ENCODE data around the gene MAT2B. TPM values are rescaled to one million over a fixed set of nuclear protein-coding genes. Genes with fewer than 3 reads are reported as not detected.

The MAT2B gene
- total RNA-seq, result 10 to 100 TPM; 55.5 to 70.4 TPM
- total RNA-seq, result 87.4 to 137 reads per million in 2 donors

DNA sequence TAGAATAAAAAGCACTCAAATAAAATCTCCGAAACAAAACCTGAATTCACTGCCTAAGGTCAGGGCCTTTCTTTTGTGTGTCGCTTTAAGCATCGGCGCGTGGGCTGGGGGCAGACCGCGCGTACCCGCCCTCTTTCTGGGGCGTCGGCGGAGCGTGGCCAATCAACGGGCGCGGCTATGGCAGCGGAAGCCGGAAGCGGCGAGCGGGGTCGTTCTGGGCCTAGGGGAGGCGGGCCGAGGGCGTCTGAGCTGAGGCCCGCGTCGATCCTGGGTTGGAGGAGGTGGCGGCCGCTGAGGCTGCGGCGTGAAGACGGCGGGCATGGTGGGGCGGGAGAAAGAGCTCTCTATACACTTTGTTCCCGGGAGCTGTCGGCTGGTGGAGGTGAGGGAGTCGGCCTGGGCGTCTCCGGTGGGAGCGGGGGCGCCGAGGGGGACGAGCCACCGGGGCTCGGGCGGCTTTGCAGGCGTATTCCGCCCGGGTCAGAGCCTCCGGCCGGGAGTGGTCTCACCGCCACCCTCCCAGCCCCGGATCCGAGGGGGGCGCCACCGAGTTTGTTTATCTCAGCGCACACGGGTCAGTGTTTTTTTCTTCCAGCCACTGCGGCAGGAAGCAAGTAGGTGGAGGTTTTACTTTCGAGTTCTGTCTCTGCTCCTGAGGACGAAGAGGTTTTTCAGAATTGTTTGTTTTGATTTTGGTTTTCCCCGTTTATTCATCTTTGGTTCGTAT is at the start of gene MAT2B:
TSS of gene MAT2B (plus strand) at position 252 of the 727 bp plus-strand sequence. CDS start at position 320, 68 bp downstream.
- no peaks in the 10 kb centered on the region for H3K9me3 ChIP-seq (ENCODE audit: control insufficient read depth, low read length, poor library complexity, severe bottlenecking)
- H3K4me1 Mint-ChIP-seq, result peaks cover 41% of the 10 kb centered on the region
- peaks cover 4% of the 10 kb centered on the region for H3K36me3 Mint-ChIP-seq (ENCODE audit: low read depth)
- ATAC-seq (peak; percentile 91), DNase-seq (peak; percentile 94 to 95 (median 95))
- H3K4me3 Mint-ChIP-seq, result peak within 1 kb of the TSS; percentile 97
- peak within 1 kb of the TSS; percentile 99 for H3K27ac Mint-ChIP-seq
- no peaks in the 10 kb centered on the region for H3K27me3 Mint-ChIP-seq

DNA sequence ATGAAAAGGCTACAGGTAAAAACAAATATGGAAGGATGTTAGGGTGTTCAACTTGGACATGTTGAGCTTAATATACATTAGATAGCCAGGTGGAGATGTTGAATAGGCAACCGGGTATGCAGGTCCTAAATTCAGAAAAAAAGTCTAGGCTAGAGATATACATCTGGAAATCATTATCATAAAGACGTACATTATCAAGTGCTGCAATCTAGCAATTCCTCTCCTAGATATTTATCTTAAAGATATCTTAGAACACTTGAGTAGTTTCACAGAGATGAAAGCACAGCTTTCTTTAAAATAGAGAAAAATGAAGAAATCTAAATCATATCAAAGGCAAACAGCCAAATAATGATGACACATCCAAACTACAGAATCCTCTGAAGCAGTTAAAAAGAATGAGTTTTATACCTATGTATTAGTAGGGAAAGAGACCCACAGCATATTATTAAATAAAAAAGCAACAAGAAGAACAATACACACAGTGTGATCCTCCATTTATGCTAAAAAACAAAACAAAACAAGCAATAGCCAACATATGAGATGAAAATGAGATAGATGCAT is 49.3 kb upstream of the MAT2B start:
- H3K27ac Mint-ChIP-seq, result no peak overlapping the region
- H3K36me3 Mint-ChIP-seq (ENCODE audit: low read depth), result peaks cover 6% of the 10 kb centered on the region
- H3K4me3 Mint-ChIP-seq, result no peak overlapping the region
- H3K27me3 Mint-ChIP-seq, result no peaks in the 10 kb centered on the region
- peaks cover 26% of the 10 kb centered on the region for H3K4me1 Mint-ChIP-seq
- DNase-seq (no peak), ATAC-seq (no peak)
- no peaks in the 10 kb centered on the region for H3K9me3 ChIP-seq (ENCODE audit: control insufficient read depth, low read length, poor library complexity, severe bottlenecking)

DNA sequence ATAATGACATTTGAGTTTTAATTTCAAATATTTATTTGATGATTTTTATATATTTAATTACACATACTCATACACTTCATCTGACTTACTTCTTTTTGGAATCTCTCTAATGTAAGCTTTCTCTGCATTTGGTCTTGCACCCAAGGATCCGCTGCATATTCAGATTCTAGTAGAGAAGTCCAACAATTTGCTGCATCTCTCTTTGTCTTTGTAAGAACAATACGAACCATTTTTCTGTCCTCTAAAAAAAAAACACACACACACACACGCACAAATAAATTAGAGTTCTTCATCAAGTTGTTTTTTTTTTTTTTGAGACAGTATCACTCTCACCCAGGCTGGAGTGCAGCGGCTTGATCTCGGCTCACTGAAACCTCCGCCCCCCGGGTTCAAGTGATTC is 48.6 kb upstream of the MAT2B start:
- no peak overlapping the region for H3K27ac Mint-ChIP-seq
- peaks cover 6% of the 10 kb centered on the region for H3K36me3 Mint-ChIP-seq (ENCODE audit: low read depth)
- no peak for DNase-seq
- ATAC-seq, result no peak
- no peaks in the 10 kb centered on the region for H3K27me3 Mint-ChIP-seq
- peaks cover 28% of the 10 kb centered on the region for H3K4me1 Mint-ChIP-seq
- no peaks in the 10 kb centered on the region for H3K9me3 ChIP-seq (ENCODE audit: control insufficient read depth, low read length, poor library complexity, severe bottlenecking)
- H3K4me3 Mint-ChIP-seq, result no peak overlapping the region

DNA sequence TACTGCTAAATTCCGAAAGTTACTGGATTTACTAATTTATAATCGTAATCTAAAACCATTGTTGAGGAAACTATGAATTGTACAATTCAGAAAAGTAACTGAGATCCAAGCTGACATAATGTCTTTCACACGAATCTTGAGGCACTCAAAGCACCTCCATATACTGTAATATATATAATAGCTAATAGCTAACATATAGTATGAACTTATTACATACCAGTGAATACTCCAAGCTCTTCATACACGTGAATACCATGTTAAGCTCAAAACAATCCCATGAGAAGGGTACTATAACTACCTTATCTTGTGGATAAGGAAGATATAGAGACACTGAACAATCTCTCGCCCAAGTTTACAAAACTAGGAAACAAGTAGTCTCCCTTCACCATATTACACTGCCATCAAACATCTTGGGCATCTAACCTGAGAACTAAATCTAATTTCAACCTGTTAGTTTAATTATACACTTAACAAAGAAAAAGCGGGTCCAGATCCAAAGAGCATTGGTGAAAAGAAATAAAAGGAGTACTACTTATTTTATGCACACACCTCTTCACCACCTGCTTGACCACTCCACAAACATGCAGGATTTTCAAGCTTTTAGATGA is 46.5 kb upstream of the MAT2B start:
- no peaks in the 10 kb centered on the region for H3K27me3 Mint-ChIP-seq
- peak overlapping the region; percentile 96 for H3K4me3 Mint-ChIP-seq
- peaks cover 32% of the 10 kb centered on the region for H3K4me1 Mint-ChIP-seq
- no peaks in the 10 kb centered on the region for H3K9me3 ChIP-seq (ENCODE audit: control insufficient read depth, low read length, poor library complexity, severe bottlenecking)
- DNase-seq, result no peak
- peak overlapping the region; percentile 100 for H3K27ac Mint-ChIP-seq
- ATAC-seq, result no peak
- peaks cover 6% of the 10 kb centered on the region for H3K36me3 Mint-ChIP-seq (ENCODE audit: low read depth)

DNA sequence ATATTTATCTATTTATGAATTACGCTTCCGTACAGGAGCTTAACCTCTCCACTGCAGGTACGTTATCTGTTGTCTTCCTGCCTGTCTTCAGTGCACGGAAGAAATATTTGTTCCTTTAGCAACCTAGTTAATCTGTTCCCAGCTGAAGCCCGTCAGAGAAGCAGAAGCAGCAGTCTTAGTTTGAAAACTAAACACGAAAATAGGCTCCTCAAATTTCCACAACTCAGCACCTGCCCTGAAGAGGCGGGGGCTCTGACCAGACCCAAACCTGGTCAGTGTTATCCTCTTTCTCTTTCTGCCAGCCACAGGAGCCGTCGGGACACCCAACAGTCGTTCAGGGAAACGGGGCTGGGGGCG is 46.0 kb upstream of the MAT2B start:
- H3K27me3 Mint-ChIP-seq, result no peaks in the 10 kb centered on the region
- peak overlapping the region; percentile 100 for H3K27ac Mint-ChIP-seq
- peaks cover 32% of the 10 kb centered on the region for H3K4me1 Mint-ChIP-seq
- peak overlapping the region; percentile 96 for H3K4me3 Mint-ChIP-seq
- no peak for ATAC-seq
- peaks cover 6% of the 10 kb centered on the region for H3K36me3 Mint-ChIP-seq (ENCODE audit: low read depth)
- H3K9me3 ChIP-seq (ENCODE audit: control insufficient read depth, low read length, poor library complexity, severe bottlenecking), result no peaks in the 10 kb centered on the region
- DNase-seq, result no peak

DNA sequence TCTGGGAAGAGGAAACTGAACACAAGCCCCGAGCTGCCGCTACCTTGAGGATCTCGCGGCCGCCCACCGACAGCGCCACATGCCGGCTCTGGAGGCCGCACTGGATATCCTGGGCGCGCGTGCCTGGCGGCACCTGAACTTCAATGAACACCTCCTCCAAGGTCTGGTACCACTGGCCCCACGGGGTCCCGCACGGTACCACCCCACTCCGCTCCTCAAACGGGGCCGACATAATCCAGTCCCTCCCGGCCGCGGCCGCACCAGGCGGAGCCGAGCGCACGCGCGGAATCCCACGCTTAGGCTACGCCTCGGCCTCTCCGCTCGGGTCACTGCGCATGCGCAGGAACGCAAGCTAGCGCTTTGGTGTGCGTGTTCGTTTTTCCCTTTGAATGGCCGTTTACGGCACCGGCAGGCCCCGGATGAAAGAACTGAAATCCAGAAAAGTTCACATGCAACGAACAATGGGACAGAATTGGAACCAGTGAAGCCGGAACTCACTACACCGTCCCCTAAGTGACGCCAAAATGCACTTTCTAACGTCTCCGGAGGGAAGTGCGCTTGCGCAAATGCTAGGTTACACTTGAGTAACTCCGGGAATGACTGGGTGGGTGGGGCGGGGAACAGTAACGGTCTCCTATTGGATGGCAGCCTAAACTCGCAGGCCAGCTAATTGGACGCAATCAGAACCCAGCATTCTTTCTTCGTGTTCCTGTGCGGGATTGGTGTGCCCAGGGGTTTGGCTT is 45.4 kb upstream of the MAT2B start, which contains the start of gene NUDCD2:
TSS of gene NUDCD2 (minus strand) at position 284 of the 743 bp plus-strand sequence. CDS start at position 232, 52 bp downstream.
- Mint-ChIP-seq H3K27ac (peak within 1 kb of the TSS; percentile 100), H3K4me3 (peak within 1 kb of the TSS; percentile 96), H3K27me3 (no peaks in the 10 kb centered on the region), H3K36me3 (ENCODE audit: low read depth) (peaks cover 5% of the 10 kb centered on the region), H3K4me1 (peaks cover 32% of the 10 kb centered on the region)
- no peaks in the 10 kb centered on the region for H3K9me3 ChIP-seq (ENCODE audit: control insufficient read depth, low read length, poor library complexity, severe bottlenecking)
- peak; percentile 85 for ATAC-seq
- peak; percentile 90 to 95 (median 93) for DNase-seq

DNA sequence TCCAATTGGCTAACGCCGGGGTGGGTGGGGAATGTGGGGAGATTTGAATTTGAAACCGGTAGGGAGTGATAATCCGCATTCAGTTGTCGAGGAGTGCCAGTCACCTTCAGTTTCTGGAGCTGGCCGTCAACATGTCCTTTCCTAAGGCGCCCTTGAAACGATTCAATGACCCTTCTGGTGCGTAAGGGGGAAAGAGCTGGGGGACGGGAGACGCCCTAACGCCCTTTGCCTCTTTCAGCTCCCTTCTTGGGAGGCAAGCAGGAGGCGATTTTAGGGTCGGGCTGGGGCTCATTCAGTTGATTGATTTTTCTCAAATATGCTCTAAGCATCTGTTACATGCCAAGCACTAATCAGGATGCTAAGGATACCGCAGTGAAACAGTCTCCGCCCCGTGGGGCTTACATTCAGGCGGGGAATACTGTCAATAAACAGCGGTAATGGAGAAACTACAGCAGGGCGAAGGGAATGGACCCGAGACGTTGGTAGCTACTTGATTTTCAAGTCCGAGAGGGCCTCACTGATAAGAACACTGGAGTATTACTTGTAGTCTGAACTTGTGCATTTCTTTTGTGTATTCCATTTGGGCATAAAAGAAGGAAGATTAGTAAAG is 44.8 kb upstream of the MAT2B start, which contains the start of gene HMMR:
TSS of gene HMMR (plus strand) at position 71 of the 610 bp plus-strand sequence. CDS start at position 132, 61 bp downstream.
- DNase-seq, result no peak
- H3K9me3 ChIP-seq (ENCODE audit: control insufficient read depth, low read length, poor library complexity, severe bottlenecking), result no peaks in the 10 kb centered on the region
- H3K27me3 Mint-ChIP-seq, result no peaks in the 10 kb centered on the region
- H3K4me1 Mint-ChIP-seq, result peaks cover 30% of the 10 kb centered on the region
- peak within 1 kb of the TSS; percentile 100 for H3K27ac Mint-ChIP-seq
- H3K4me3 Mint-ChIP-seq, result peak within 1 kb of the TSS; percentile 96
- no peak for ATAC-seq
- peaks cover 2% of the 10 kb centered on the region for H3K36me3 Mint-ChIP-seq (ENCODE audit: low read depth)

DNA sequence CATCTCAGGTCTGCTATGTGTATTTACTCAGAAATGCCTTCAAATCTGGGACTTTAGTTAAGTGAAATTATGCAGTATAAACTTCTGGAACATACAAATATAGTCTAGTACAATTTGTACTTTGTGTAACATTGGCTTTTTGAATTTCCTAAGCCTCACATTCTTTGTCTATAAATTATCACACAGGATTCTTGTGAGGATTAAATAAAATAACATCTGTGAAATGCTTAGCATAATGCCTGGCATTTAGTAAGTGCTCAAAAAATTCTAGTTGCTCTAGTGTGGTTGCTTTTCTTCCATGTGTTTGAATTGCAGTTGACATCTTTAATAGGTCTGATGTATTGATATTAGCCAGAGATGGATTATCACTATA is 42.4 kb upstream of the MAT2B start:
- DNase-seq, result no peak
- peaks cover 24% of the 10 kb centered on the region for H3K4me1 Mint-ChIP-seq
- H3K27me3 Mint-ChIP-seq, result no peaks in the 10 kb centered on the region
- H3K4me3 Mint-ChIP-seq, result no peak overlapping the region
- ATAC-seq, result no peak
- no peaks in the 10 kb centered on the region for H3K36me3 Mint-ChIP-seq (ENCODE audit: low read depth)
- no peaks in the 10 kb centered on the region for H3K9me3 ChIP-seq (ENCODE audit: control insufficient read depth, low read length, poor library complexity, severe bottlenecking)
- H3K27ac Mint-ChIP-seq, result no peak overlapping the region

DNA sequence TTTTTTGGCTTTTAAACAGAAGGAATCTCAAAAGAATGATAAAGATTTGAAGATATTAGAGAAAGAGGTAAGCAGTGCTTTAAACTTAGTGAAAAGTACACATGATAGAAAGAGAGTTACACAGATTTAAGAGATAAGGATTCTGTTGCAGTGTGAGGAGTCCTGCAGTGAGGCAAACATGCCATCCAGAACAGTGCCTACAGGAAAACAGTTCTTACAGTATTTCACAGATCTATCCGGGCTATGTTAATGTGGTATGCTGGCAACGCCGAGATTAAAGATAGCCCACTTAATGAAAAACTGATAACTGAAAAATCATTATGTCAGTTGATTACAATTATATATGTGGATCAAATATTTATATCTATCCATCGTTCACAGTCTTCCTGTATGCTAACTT is 37.7 kb upstream of the MAT2B start:
- no peaks in the 10 kb centered on the region for H3K36me3 Mint-ChIP-seq (ENCODE audit: low read depth)
- no peak for DNase-seq
- ATAC-seq, result no peak
- peak overlapping the region; percentile 75 for H3K27ac Mint-ChIP-seq
- peaks cover 4% of the 10 kb centered on the region for H3K4me1 Mint-ChIP-seq
- no peaks in the 10 kb centered on the region for H3K9me3 ChIP-seq (ENCODE audit: control insufficient read depth, low read length, poor library complexity, severe bottlenecking)
- H3K27me3 Mint-ChIP-seq, result no peaks in the 10 kb centered on the region
- H3K4me3 Mint-ChIP-seq, result no peak overlapping the region

DNA sequence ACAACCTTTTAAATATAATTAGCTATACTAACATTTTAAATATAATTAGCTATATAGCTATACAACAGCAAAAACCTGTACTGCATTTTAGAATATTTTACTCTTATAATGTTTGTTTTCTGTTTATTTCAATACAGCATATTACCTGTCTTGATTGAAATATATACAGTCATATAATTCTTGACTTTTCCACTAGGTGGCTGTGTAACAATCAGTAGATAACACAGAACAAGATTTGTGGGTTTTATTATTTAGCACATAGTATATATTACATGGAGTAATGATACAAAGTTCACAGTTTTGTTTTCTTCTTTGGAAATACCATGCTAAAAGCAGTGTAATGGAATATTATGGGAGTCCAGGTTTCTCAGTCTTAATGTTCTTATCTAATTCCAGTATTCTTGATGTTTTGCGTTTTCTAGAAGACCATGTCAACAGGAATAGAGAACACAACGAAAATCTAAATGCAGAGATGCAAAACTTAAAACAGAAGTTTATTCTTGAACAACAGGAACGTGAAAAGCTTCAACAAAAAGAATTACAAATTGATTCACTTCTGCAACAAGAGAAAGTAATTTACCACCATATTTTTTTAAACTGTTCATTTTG is 31.7 kb upstream of the MAT2B start:
- H3K27ac Mint-ChIP-seq, result no peak overlapping the region
- no peaks in the 10 kb centered on the region for H3K9me3 ChIP-seq (ENCODE audit: control insufficient read depth, low read length, poor library complexity, severe bottlenecking)
- DNase-seq, result no peak
- no peaks in the 10 kb centered on the region for H3K36me3 Mint-ChIP-seq (ENCODE audit: low read depth)
- H3K27me3 Mint-ChIP-seq, result no peaks in the 10 kb centered on the region
- ATAC-seq, result peak; percentile 82
- no peak overlapping the region for H3K4me3 Mint-ChIP-seq
- no peaks in the 10 kb centered on the region for H3K4me1 Mint-ChIP-seq

DNA sequence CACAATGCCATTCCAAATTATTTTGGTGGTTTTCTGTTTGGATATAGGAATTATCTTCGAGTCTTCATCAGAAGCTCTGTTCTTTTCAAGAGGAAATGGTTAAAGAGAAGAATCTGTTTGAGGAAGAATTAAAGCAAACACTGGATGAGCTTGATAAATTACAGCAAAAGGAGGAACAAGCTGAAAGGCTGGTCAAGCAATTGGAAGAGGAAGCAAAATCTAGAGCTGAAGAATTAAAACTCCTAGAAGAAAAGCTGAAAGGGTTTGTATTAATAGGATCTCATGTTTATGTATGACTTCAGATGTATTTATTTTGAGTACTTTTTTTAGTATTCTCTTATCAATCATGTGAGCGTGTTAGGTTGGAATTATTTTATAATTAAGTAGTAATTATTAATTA is 30.0 kb upstream of the MAT2B start:
- no peak overlapping the region for H3K4me3 Mint-ChIP-seq
- H3K27ac Mint-ChIP-seq, result no peak overlapping the region
- H3K27me3 Mint-ChIP-seq, result no peaks in the 10 kb centered on the region
- H3K4me1 Mint-ChIP-seq, result peaks cover 5% of the 10 kb centered on the region
- no peak for ATAC-seq
- H3K36me3 Mint-ChIP-seq (ENCODE audit: low read depth), result no peaks in the 10 kb centered on the region
- no peak for DNase-seq
- H3K9me3 ChIP-seq (ENCODE audit: control insufficient read depth, low read length, poor library complexity, severe bottlenecking), result no peaks in the 10 kb centered on the region

DNA sequence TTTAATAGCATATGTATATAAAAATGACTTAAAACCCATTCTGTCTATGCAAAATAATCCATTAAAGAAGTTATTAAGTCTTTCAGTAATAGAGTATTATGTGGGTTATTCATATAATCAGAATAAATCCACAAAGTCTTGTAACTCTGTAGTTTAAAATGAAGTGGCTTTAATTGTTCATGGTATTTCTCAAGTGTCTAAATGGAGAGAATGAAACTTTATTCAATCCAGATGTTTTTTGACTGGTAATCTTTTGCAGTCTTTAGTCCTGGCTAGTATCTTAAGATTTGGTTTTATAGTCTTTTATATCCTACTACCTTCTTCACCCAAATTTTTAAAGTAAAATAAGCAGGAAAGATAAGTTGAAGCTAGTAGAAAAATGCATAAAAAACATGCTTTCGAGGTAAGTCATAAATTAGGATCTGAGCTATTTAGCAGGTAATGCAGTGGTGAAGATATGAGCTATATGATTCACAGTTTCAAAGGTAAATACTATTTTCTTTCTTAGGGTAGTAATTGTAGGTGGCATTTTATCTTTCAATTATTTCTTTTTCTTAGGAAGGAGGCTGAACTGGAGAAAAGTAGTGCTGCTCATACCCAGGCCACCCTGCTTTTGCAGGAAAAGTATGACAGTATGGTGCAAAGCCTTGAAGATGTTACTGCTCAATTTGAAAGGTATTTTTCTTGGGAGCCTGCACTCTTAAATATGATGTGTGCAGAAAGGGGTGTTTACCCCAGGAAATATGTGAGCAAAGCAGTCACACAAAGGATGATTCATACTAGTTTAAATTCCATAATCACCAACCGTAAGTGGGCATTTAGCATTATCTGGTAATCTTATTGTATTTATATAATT is 27.1 kb upstream of the MAT2B start:
- H3K4me3 Mint-ChIP-seq, result no peak overlapping the region
- H3K9me3 ChIP-seq (ENCODE audit: control insufficient read depth, low read length, poor library complexity, severe bottlenecking), result no peaks in the 10 kb centered on the region
- no peaks in the 10 kb centered on the region for H3K27me3 Mint-ChIP-seq
- no peaks in the 10 kb centered on the region for H3K36me3 Mint-ChIP-seq (ENCODE audit: low read depth)
- peaks cover 9% of the 10 kb centered on the region for H3K4me1 Mint-ChIP-seq
- H3K27ac Mint-ChIP-seq, result no peak overlapping the region
- ATAC-seq, result no peak
- DNase-seq, result no peak
